HK-2 (cell line): ENCODE measurements around the gene ATP5ME.
"Not testable (repeated sequence)": the region's sequence is repeated elsewhere in the genome, so short reads cannot be mapped to it uniquely, and the experiment has no call there.

Experiments used
- DNase-seq: peaks from one replicate; pipeline ENCODE4 v3.0.0-alpha.2; 2018; ENCODE audit not compliant: unreplicated experiment

Gene ATP5ME

GRCh38 chr4:656436-657337 lies 17.4 kb downstream of the ATP5ME start:
- DNase-seq, result no peak

GRCh38 chr4:655464-656151 lies 18.5 kb downstream of the ATP5ME start:
- DNase-seq, result no peak

- DNase-seq, result no peak
Observed at GRCh38 chr4:654871-655463, 19.1 kb downstream of the ATP5ME start.

- DNase-seq, result no peak
Observed at GRCh38 chr4:654503-654845, 19.6 kb downstream of the ATP5ME start.

GRCh38 chr4:653831-654502 lies 20.1 kb downstream of the ATP5ME start:
- no peak for DNase-seq

- no peak for DNase-seq
Observed at GRCh38 chr4:653080-653821, 20.8 kb downstream of the ATP5ME start.

GRCh38 chr4:651884-652642 lies 22.0 kb downstream of the ATP5ME start:
- DNase-seq, result no peak

GRCh38 chr4:650951-651883 lies 22.9 kb downstream of the ATP5ME start:
- DNase-seq, result no peak

GRCh38 chr4:650461-650860 lies 23.6 kb downstream of the ATP5ME start:
- no peak for DNase-seq

- no peak for DNase-seq
Observed at GRCh38 chr4:649751-650310, 24.2 kb downstream of the ATP5ME start.

GRCh38 chr4:649293-649625 lies 24.8 kb downstream of the ATP5ME start:
- no peak for DNase-seq

GRCh38 chr4:648579-649292 lies 25.3 kb downstream of the ATP5ME start:
- no peak for DNase-seq

- no peak for DNase-seq
Observed at GRCh38 chr4:647481-647880, 26.6 kb downstream of the ATP5ME start.

GRCh38 chr4:646460-646859 lies 27.6 kb downstream of the ATP5ME start:
- no peak for DNase-seq

- DNase-seq, result not testable (repeated sequence)
Observed at GRCh38 chr4:642366-642765, 31.7 kb downstream of the ATP5ME start.

- no peak for DNase-seq
Observed at GRCh38 chr4:637536-638280, 36.4 kb downstream of the ATP5ME start.

- no peak for DNase-seq
Observed at GRCh38 chr4:636628-637159, 37.4 kb downstream of the ATP5ME start.
